B cell (primary cell): Measurements from ENCODE around the gene CCL8. TPM values are rescaled to one million over a fixed set of nuclear protein-coding genes. Genes with fewer than 3 reads are reported as not detected.

Experiments used
- ATAC-seq: fragments of 200-7000 bp; cut with Tn5 transposase; one replicate; pipeline ENCODE4 v1.10.0; 2021; ENCODE audit warnings: low read depth, mild to moderate bottlenecking, moderate number of reproducible peaks, moderate library complexity
- CTCF ChIA-PET: fragments of 350-600 bp; sonication (Branson Sonifier 250); formaldehyde crosslinking; loops from one replicate; lab custom pipeline; 2021; ENCODE audit warnings: antibody characterized with exemption, inconsistent platforms; lab: Charles Lee
- POLR2A ChIA-PET: fragments of 350-600 bp; sonication (Branson Sonifier 250); formaldehyde crosslinking; loops from one replicate; lab custom pipeline; 2021; ENCODE audit warnings: antibody characterized with exemption; lab: Charles Lee
- DNase-seq: peaks from one replicate; pipeline ENCODE4 v3.0.0; 2013
- H2AFZ ChIP-seq: 2 replicates; pipeline ENCODE4 v1.6.1; 2012; ENCODE audit warnings: mild to moderate bottlenecking, low read depth, low read length; ENCODE audit not compliant: insufficient read depth, poor library complexity, severe bottlenecking
- H3K27ac ChIP-seq, 2 donors: 1 replicate in 1 of 2; 2 replicates in 1 of 2; pipeline ENCODE4 v1.5.1; 2012 to 2013; ENCODE audit warnings: low read length in 2 of 2, mild to moderate bottlenecking in 2 of 2, moderate library complexity in 1 of 2
- H3K27me3 ChIP-seq, 4 experiments: fragments of 200-600 bp in 1 of 4; sonication (generic) in 1 of 4; replicated peaks in 1 of 4; 1 replicate in 2 of 4; 2 replicates in 2 of 4; pipeline versions ENCODE4 v1.6.1 to v1.7.0; 2013 to 2016; ENCODE audit warnings: low read length in 3 of 4, mild to moderate bottlenecking in 2 of 4, mixed read lengths in 1 of 4, moderate library complexity in 1 of 4; ENCODE audit not compliant: insufficient read depth in 4 of 4, control insufficient read depth in 3 of 4; ENCODE audit errors: control extremely low read depth in 1 of 4
- H3K36me3 ChIP-seq, 2 experiments: replicated peaks in 1 of 2; 1 replicate in 1 of 2; 2 replicates in 1 of 2; pipeline versions ENCODE4 v1.6.1 to v1.7.1; 2013; ENCODE audit warnings: low read length in 1 of 2; ENCODE audit not compliant: insufficient read depth in 2 of 2, control insufficient read depth in 1 of 2; ENCODE audit errors: control extremely low read depth in 1 of 2, extremely low read depth in 1 of 2
- H3K4me1 ChIP-seq, 2 donors: fragments of 200-600 bp in 1 of 2; sonication (generic) in 1 of 2; 1 replicate in 1 of 2; 2 replicates in 1 of 2; pipeline versions ENCODE4 v1.5.1 to v1.6.1; 2013 to 2017; ENCODE audit warnings: low read length in 2 of 2; ENCODE audit not compliant: control insufficient read depth in 2 of 2, insufficient read depth in 2 of 2
- H3K4me2 ChIP-seq: replicated peaks from 2 replicates; pipeline ENCODE3; 2012; ENCODE audit warnings: mild to moderate bottlenecking, low read depth, low read length; ENCODE audit not compliant: poor library complexity, severe bottlenecking
- H3K4me3 ChIP-seq, 5 experiments: fragments of 200-600 bp in 1 of 5; sonication (generic) in 1 of 5; 1 replicate in 3 of 5; 2 replicates in 2 of 5; pipeline versions ENCODE4 v1.5.1 to v1.7.0; 2011 to 2016; ENCODE audit warnings: low read length in 4 of 5, mild to moderate bottlenecking in 4 of 5, low read depth in 2 of 5, control low read depth in 1 of 5, moderate library complexity in 1 of 5; ENCODE audit not compliant: insufficient read depth in 1 of 5; ENCODE audit errors: control extremely low read depth in 1 of 5, extremely low read depth in 1 of 5
- H3K79me2 ChIP-seq: fragments of 200-600 bp; sonication (generic); one replicate; pipeline ENCODE4 v1.6.0; 2016; ENCODE audit warnings: low read length; ENCODE audit not compliant: control insufficient read depth, insufficient read depth
- H3K9ac ChIP-seq: fragments of 200-600 bp; sonication (generic); 2 replicates; pipeline ENCODE4 v1.6.1; 2017; ENCODE audit warnings: mild to moderate bottlenecking, low read length, moderate library complexity
- H3K9me3 ChIP-seq, 3 donors: one replicate each; pipeline versions ENCODE4 v1.6.1 to v1.7.1; 2013; ENCODE audit warnings: low read length in 2 of 3; ENCODE audit not compliant: control insufficient read depth in 2 of 3, insufficient read depth in 1 of 3; ENCODE audit errors: control extremely low read depth in 1 of 3
- H4K20me1 ChIP-seq: 2 replicates; pipeline ENCODE4 v1.6.0; 2012; ENCODE audit warnings: mild to moderate bottlenecking, low read length; ENCODE audit not compliant: insufficient read depth, control insufficient read depth, poor library complexity, severe bottlenecking
- H3K27ac Mint-ChIP-seq: one replicate; pipeline ENCODE4 v1.8.0; 2021; ENCODE audit warnings: mixed read lengths
- H3K27me3 Mint-ChIP-seq: one replicate; pipeline ENCODE4 v1.8.0; 2021; ENCODE audit warnings: mixed read lengths
- H3K4me1 Mint-ChIP-seq: one replicate; pipeline ENCODE4 v1.8.0; 2021; ENCODE audit warnings: mixed read lengths
- H3K4me3 Mint-ChIP-seq: one replicate; pipeline ENCODE4 v1.8.0; 2021; ENCODE audit warnings: mixed read lengths
- H3K9me3 Mint-ChIP-seq: one replicate; pipeline ENCODE4 v1.8.0; 2022; ENCODE audit warnings: mixed read lengths; ENCODE audit not compliant: insufficient read depth
- EZH2 ChIP-seq: IDR thresholded peaks from 2 replicates; pipeline ENCODE4 v1.6.1; 2012; ENCODE audit warnings: borderline replicate concordance, low read depth, mild to moderate bottlenecking, moderate library complexity, low read length; ENCODE audit not compliant: insufficient read depth, poor library complexity, severe bottlenecking
- WGBS: methylation state at CpG from one replicate; pipeline ENCODE4 v1.1.5; 2013; ENCODE audit warnings: missing lambda C conversion rate; ENCODE audit not compliant: insufficient coverage; 5-methylcytosine and 5-hydroxymethylcytosine counted together
- intact Hi-C: fragments of 100-400 bp; cut with micrococcal nuclease; formaldehyde crosslinking; loops from one replicate; pipeline ENCODE4 v1.10.0; 2022
- polyA plus RNA-seq: library from polyadenylated mRNA; depleted of rRNA; stranded (reverse); fragments of >200 nt; gene quantifications from 2 replicates; pipeline ENCODE4 v1.2.3, GENCODE V29; 2012
- total RNA-seq, 2 donors: library from RNA; stranded (reverse); fragments of 120-200 nt in 1 of 2; gene quantifications; 1 replicate in 1 of 2; 2 replicates in 1 of 2; pipeline versions ENCODE4 v1.2.3 to v1.2.4, GENCODE V29; 2013 to 2022
- TF ChIP-seq, protein P1 (sequence below): fragments of 200-600 bp; IDR thresholded peaks from one replicate; pipeline ENCODE4 v1.8.0; 2022; ENCODE audit warnings: antibody characterized with exemption, mild to moderate bottlenecking

Gene CCL8
- total and polyA plus RNA-seq, 2 donors (not counting 1 experiment from before 2014, with no cell fraction given) = not detected

DNA sequence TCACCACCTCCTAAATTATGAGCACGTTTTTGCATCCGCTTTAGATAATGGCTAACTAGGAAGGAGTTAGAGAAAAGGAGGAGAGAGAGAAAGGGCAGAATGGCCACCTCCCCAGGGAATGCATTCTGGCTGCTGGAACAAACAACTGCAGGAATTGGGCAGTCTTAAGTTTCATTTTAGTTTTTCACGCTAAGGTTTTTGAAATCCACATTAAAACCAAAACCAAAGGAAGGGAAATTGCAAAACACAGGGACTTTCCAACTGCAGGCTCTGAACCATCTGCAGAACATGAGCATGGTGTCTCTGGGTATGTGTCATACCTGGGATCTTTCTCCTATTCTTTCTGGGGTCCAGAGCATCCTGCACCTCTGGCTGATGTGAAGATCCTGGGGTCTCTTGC, 12.1 kb upstream of the CCL8 start:
- Mint-ChIP-seq H3K9me3 (no peaks in the 10 kb centered on the region), H3K4me1 (no peaks in the 10 kb centered on the region), H3K27me3 (peaks cover 46% of the 10 kb centered on the region), H3K4me3 (no peak overlapping the region), H3K27ac (no peak overlapping the region)
- Histone ChIP-seq H3K4me3 (no peak overlapping the region), H3K9me3 (no peaks in the 10 kb centered on the region), H2AFZ (no peak overlapping the region), H3K4me1 (no peaks in the 10 kb centered on the region), H4K20me1 (no peaks in the 10 kb centered on the region), H3K4me2 (no peak overlapping the region), H3K9ac (no peak overlapping the region), H3K27ac (no peak overlapping the region), H3K27me3 (peaks cover 0 to 13% (median 5%) of the 10 kb centered on the region in 4 experiments), H3K79me2 (no peaks in the 10 kb centered on the region), H3K36me3 (no peaks in the 10 kb centered on the region)
- ChIA-PET CTCF (no interaction called here), POLR2A (no interaction called here)
- intact Hi-C loops = no loop called here
- TF ChIP-seq EZH2 = no peak
- TF ChIP-seq, protein P1, sequence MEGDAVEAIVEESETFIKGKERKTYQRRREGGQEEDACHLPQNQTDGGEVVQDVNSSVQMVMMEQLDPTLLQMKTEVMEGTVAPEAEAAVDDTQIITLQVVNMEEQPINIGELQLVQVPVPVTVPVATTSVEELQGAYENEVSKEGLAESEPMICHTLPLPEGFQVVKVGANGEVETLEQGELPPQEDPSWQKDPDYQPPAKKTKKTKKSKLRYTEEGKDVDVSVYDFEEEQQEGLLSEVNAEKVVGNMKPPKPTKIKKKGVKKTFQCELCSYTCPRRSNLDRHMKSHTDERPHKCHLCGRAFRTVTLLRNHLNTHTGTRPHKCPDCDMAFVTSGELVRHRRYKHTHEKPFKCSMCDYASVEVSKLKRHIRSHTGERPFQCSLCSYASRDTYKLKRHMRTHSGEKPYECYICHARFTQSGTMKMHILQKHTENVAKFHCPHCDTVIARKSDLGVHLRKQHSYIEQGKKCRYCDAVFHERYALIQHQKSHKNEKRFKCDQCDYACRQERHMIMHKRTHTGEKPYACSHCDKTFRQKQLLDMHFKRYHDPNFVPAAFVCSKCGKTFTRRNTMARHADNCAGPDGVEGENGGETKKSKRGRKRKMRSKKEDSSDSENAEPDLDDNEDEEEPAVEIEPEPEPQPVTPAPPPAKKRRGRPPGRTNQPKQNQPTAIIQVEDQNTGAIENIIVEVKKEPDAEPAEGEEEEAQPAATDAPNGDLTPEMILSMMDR = no peak
- WGBS = no CpG with 5 or more reads among the region's 3 CpGs
- DNase-seq (no peak), ATAC-seq (no peak)

GRCh38 chr17:34308371-34308770, 10.9 kb upstream of the CCL8 start:
- no peak for TF ChIP-seq EZH2
- TF ChIP-seq, protein P1 = no peak
- no peak for DNase-seq
- no peak for ATAC-seq

More at GRCh38 chr17:34308371-34308770, 10.9 kb upstream of the CCL8 start:
- Mint-ChIP-seq H3K27me3 (peaks cover 52% of the 10 kb centered on the region), H3K27ac (no peak overlapping the region), H3K4me1 (no peaks in the 10 kb centered on the region), H3K9me3 (no peaks in the 10 kb centered on the region), H3K4me3 (no peak overlapping the region)
- ChIA-PET POLR2A (no interaction called here), CTCF (no interaction called here)
- no peaks in the 10 kb centered on the region for H3K4me1 ChIP-seq
- H3K4me2 ChIP-seq = no peak overlapping the region
- no peaks in the 10 kb centered on the region for H3K79me2 ChIP-seq
- H2AFZ ChIP-seq = no peak overlapping the region
- H3K9me3 ChIP-seq = no peaks in the 10 kb centered on the region
- no peak overlapping the region for H3K27ac ChIP-seq
- H3K9ac ChIP-seq = no peak overlapping the region
- H3K4me3 ChIP-seq = no peak overlapping the region
- peaks cover 0 to 9% (median 5%) of the 10 kb centered on the region in 4 experiments for H3K27me3 ChIP-seq
- intact Hi-C loops = no loop called here
- H3K36me3 ChIP-seq = no peaks in the 10 kb centered on the region
- no peaks in the 10 kb centered on the region for H4K20me1 ChIP-seq
